GM21717 (cell line): Measurements from ENCODE around the gene DOK7.

Experiments
- ATAC-seq: cut with Tn5 transposase; IDR thresholded peaks from one replicate; pipeline ENCODE4 v1.9.1; 2021; ENCODE audit warnings: mild to moderate bottlenecking, moderate library complexity; ENCODE audit not compliant: unreplicated experiment

The DOK7 gene

GRCh38 chr4:3461515-3462291 is 1.4 kb upstream of the DOK7 start:
- no peak for ATAC-seq

- ATAC-seq, result no peak
Observed at GRCh38 chr4:3462321-3462789, 751 bp upstream of the DOK7 start.

DNA sequence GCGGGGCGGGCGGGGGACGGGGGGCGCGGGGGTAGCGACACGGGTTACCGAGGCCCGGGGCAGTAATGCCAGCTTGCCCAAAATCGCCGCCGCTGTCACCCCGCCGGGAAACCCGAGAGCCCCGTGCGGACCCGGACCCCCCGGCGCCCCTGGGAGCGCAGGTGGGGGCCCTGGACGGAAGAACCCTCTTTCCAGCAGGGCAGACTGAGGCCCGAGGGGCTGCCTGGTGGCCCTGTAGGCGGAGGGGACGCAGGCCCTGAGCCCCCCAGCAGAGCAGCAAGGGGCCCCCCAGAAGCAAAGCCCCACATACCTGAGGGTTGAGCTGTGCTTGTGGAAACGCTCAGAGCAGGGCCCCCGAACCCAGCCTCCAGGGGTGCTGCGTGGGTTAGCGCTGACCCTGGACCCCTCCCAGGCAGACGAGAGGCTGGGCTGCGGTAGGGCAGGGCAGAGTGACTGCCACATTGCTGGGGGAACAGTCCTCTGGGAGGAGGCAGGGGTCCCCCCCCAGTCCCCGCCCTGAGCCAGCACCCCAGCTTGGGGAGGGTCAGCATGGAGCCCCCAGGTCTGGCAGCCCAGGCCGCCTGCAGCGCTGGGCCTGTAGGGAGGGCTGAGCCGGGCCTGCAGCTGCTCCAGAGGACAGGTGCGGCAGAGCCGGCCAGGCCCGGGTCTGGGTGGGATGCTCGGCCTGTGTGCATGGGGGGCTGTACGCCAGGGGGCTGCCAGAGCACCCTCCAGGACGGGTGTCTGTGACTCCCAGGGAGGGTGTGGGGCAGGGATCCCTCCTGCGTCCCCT is 646 bp downstream of the DOK7 start:
- no peak for ATAC-seq

- no peak for ATAC-seq
Observed at GRCh38 chr4:3464349-3464905, 1.3 kb downstream of the DOK7 start.

GRCh38 chr4:3464911-3465697 is 2.0 kb downstream of the DOK7 start:
- no peak for ATAC-seq

DNA sequence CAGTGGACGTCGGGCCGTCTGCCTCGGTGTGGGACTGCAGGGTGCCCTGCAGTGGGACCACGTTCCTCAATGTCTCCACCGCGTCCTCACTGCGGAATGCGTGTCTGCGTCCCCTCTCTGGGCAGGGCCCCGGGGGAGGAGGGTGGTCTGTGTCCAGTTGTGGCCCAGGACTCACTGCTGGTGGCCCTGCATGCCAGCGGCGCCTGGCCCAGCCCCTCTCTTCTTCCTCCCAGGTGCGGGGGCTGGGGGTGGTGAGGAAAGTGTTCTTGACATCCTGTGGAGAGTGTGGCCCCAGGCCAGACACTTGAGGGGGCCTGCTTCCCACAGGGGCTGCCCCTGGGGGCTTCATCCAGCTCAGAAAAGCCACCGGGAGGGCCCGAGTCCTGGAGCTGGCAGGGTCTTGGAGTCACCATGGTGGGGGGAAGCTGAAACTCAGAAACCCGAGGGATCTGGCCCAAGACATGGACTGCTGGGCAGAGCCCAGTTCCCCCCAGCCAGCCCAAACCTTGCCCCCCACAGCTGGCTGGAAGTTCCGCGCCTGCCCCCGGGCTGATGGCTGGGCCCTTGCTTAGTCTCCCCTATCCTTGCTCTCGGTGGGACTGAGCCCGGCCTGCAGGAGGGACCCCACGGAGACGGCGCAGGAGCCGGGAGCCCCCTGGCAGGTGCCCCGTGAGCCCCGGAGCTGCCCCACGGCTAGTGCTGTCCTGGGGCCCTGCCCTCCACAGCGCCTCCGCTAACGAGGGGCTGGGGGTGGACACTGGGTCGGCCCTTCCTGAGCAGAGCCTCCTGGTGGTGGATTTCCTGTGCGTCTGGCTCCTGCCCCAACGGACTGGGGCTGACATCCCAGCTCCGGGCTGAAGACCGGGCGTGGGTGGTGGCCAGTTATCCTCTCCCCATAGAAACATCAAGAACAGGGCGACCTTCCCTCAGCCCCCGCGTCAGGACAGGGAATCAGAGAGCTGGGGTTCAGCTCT is 2.9 kb downstream of the DOK7 start:
- no peak for ATAC-seq

DNA sequence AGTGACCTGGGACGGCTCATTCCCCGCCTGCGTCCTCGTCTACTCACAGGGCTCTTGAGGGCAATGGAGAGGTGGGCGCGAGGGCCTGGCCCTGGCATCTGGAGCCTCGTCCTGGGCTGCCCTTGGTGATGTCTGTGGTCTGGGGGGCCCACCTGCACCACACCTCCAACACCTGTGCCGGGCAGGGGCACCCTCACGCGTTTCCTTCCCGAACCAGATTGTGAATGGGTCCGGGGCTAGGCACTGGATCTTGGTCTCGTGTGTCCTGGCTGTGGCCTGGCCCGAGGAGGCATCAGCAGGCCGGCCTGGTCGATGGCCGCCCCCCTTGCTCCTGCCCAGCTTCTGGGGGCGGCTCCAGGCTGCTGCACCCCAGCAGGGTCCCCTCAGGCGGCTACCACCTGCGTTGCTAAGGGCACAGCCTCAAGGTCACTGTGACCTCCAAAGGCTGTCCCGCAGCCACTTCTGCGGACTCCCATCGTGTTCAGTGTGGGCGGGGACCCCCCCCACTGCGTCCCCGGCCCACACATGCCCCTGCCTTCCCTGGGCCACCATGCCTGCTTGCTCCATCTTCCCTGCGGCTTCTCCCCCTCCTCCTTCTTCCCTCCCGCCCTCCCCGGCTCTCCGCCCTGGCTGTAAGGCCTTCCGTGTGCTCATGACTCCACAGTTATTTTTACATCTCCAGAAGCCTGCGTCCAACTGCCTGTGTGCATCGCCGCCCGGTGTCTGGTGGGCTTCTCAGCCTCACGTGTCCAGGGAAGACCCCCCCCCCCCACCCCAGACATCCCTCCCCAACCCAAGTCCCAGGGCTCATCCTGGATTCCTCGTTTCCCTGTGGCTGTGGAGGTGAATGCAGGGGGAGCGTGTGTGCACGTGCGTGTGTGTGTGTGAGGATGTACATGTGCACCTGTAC is 3.8 kb downstream of the DOK7 start:
- no peak for ATAC-seq

GRCh38 chr4:3467601-3468031 is 4.5 kb downstream of the DOK7 start:
- ATAC-seq, result no peak

GRCh38 chr4:3468154-3468553 is 5.0 kb downstream of the DOK7 start:
- no peak for ATAC-seq

- no peak for ATAC-seq
Observed at GRCh38 chr4:3468804-3469203, 5.7 kb downstream of the DOK7 start.

DNA sequence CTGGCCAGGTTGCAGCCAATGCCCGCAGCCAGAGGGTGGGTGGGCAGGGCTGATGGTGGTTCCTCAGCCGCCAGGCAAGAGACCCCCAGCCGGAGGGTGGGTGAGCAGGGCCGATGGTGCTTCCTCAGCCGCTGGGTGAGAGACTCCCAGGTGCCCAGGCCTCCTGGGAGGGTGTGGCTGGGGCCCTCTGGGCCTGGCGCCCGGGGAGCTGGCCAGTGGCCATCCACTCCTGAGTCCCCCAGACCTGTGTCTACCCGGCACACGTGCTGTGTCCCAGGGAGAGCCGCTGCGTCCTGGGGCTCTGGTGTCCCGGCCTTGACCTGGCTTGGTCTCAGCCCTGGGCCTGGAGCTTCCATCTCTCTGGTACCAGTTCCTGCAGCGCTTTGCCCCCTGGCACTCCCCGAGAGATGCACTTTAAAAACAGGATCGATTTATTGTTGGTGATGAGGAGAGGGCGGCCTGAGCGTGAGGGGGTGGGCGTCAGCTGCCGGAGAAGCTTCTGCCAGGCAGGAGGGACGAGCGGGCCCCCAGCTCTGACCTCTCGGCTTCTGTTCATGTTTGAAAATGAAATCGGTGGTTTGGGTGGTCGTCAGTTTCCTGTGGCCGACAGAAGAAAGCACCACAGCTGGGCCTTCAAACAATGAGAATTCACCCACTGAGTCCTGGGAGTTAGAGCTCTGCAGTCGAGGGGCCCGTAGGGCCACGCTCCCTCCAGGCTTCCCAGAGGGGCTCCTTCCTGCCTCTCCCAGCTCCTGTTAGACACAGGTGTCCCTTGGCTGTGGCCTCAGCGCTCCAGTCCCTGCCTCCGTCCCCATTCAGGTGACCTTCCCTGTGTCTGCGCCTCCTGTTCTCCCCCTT is 6.5 kb downstream of the DOK7 start:
- ATAC-seq, result no peak

GRCh38 chr4:3470244-3471097 is 7.4 kb downstream of the DOK7 start:
- no peak for ATAC-seq

- ATAC-seq, result no peak
Observed at GRCh38 chr4:3471098-3471760, 8.1 kb downstream of the DOK7 start.

GRCh38 chr4:3471886-3472285 is 8.8 kb downstream of the DOK7 start:
- no peak for ATAC-seq

DNA sequence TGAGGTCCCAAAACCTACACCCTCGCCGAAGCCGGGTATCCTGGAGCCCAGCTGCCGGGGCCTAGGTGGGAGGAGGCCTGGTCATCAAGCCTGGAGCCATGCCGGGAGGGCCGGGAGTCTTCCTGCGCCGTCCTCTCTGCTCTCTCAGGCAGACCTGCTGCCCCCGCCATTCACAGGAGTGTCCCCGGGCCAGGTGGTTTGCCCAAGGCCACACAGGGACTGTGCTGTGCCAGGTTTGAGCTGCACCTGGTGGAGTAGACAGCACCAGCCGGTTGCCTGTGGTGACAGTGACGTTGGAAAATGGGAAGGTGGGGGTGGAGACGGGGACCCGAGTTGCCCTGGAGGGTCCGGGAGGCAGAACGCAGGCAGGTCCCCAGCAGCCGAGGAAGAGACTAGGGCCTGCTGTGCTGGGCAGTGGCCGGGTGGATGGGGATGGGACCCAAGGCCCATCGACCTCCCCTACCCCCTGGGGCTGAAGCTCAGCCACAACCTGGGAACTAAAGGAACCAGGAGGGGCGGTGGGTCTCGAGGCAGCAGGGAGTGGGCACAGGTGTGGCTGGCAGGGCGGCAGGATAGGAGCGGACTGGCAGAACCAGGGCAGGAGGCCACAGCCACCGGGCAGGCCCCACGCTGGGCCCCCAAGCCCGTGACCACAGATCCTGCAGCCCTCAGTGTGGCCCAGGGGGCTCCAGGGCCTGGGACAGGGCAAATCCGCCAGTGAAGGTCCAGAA is 9.5 kb downstream of the DOK7 start:
- no peak for ATAC-seq
